Erythroblast (primary cell): Measurements from ENCODE around the gene PLAGL1.
"Not testable (repeated sequence)": the region's sequence is repeated elsewhere in the genome, so short reads cannot be mapped to it uniquely, and the experiment has no call there.

Experiments used
- GATA1 ChIP-seq: IDR thresholded peaks from 2 replicates; pipeline ENCODE4 v1.6.1; 2011; ENCODE audit warnings: low read depth, mild to moderate bottlenecking, control low read depth, low read length, moderate library complexity
- POLR2A ChIP-seq: IDR thresholded peaks from 2 replicates; pipeline ENCODE4 v1.6.1; 2011; ENCODE audit warnings: mild to moderate bottlenecking, low read length

GRCh38 chr6:144044989-144045388, 36.9 kb upstream of the PLAGL1 start:
- TF ChIP-seq POLR2A, GATA1: not testable (repeated sequence)
